Mesendoderm (in vitro differentiated cells): ENCODE data around the gene UGT1A4.

Source experiments
- DNase-seq: peaks from one replicate; pipeline ENCODE4 v3.0.0; 2013
- H2AK5ac ChIP-seq: 2 replicates; pipeline ENCODE4 v1.6.1; 2013; ENCODE audit warnings: low read length, inconsistent platforms
- H2BK120ac ChIP-seq: 2 replicates; pipeline ENCODE4 v1.6.1; 2013; ENCODE audit warnings: low read depth, mild to moderate bottlenecking, low read length, moderate library complexity, mixed read lengths
- H2BK15ac ChIP-seq: replicated peaks from 2 replicates; pipeline ENCODE4 v1.6.1; 2013; ENCODE audit warnings: low read depth, mild to moderate bottlenecking, moderate library complexity
- H2BK5ac ChIP-seq: 2 replicates; pipeline ENCODE4 v1.6.1; 2013; ENCODE audit warnings: low read length, inconsistent platforms
- H3K18ac ChIP-seq: 2 replicates; pipeline ENCODE4 v1.6.1; 2013; ENCODE audit warnings: mild to moderate bottlenecking, low read length, mixed read lengths
- H3K23ac ChIP-seq: one replicate; pipeline ENCODE4 v1.6.1; 2013; ENCODE audit warnings: low read length
- H3K27ac ChIP-seq: 2 replicates; pipeline ENCODE4 v1.5.1; 2013; ENCODE audit warnings: low read depth, mild to moderate bottlenecking, inconsistent platforms, low read length, moderate library complexity
- H3K27me3 ChIP-seq: 2 replicates; pipeline ENCODE4 v1.6.1; 2013; ENCODE audit warnings: low read length, control low read depth, mild to moderate bottlenecking, inconsistent platforms; ENCODE audit not compliant: insufficient read depth, poor library complexity
- H3K36me3 ChIP-seq: 2 replicates; pipeline ENCODE4 v1.6.1; 2013; ENCODE audit warnings: low read length, inconsistent platforms; ENCODE audit not compliant: control insufficient read depth, insufficient read depth
- H3K4ac ChIP-seq: one replicate; pipeline ENCODE4 v1.6.1; 2013; ENCODE audit warnings: low read depth, mild to moderate bottlenecking, low read length, moderate library complexity
- H3K4me1 ChIP-seq: 2 replicates; pipeline ENCODE4 v1.6.1; 2013; ENCODE audit warnings: low read depth, low read length, inconsistent platforms; ENCODE audit not compliant: control insufficient read depth
- H3K4me2 ChIP-seq: 2 replicates; pipeline ENCODE4 v1.6.1; 2013; ENCODE audit warnings: low read length
- H3K4me3 ChIP-seq: 2 replicates; pipeline ENCODE4 v1.5.1; 2013; ENCODE audit warnings: mild to moderate bottlenecking, low read length
- H3K56ac ChIP-seq: one replicate; pipeline ENCODE4 v1.6.1; 2013; ENCODE audit warnings: low read length
- H3K79me1 ChIP-seq: 2 replicates; pipeline ENCODE4 v1.6.1; 2013; ENCODE audit warnings: low read length, inconsistent platforms
- H3K79me2 ChIP-seq: 2 replicates; pipeline ENCODE4 v1.6.1; 2013; ENCODE audit warnings: mild to moderate bottlenecking, low read length; ENCODE audit not compliant: control insufficient read depth, insufficient read depth
- H3K9ac ChIP-seq: 2 replicates; pipeline ENCODE4 v1.6.1; 2013; ENCODE audit warnings: low read length, inconsistent platforms
- H4K5ac ChIP-seq: one replicate; pipeline ENCODE4 v1.6.1; 2013; ENCODE audit warnings: low read length
- H4K8ac ChIP-seq: one replicate; pipeline ENCODE4 v1.6.1; 2013; ENCODE audit warnings: low read depth, mild to moderate bottlenecking, control low read depth, low read length, moderate library complexity
- WGBS: extraction: QIAGEN DNeasy Blood & Tissue Kit; methylation state at CpG from one replicate; pipeline ENCODE4 v1.1.7; 2013; ENCODE audit warnings: low lambda C conversion rate, missing lambda C conversion rate; ENCODE audit not compliant: insufficient coverage; ENCODE audit errors: extremely low coverage; 5-methylcytosine and 5-hydroxymethylcytosine counted together

Gene UGT1A4

GRCh38 chr2:233674995-233675394 is 43.5 kb upstream of the UGT1A4 start:
- H3K18ac ChIP-seq: no peak overlapping the region
- H2AK5ac ChIP-seq: no peak overlapping the region
- no peak overlapping the region for H2BK5ac ChIP-seq
- no peak overlapping the region for H3K4ac ChIP-seq
- H4K5ac ChIP-seq: no peak overlapping the region
- H3K79me2 ChIP-seq: no peaks in the 10 kb centered on the region
- no peak overlapping the region for H3K23ac ChIP-seq
- WGBS: no CpG with 5 or more reads among the region's 4 CpGs
- no peak overlapping the region for H3K56ac ChIP-seq
- H3K36me3 ChIP-seq: no peaks in the 10 kb centered on the region
- H3K79me1 ChIP-seq: no peaks in the 10 kb centered on the region
- H3K27ac ChIP-seq: no peak overlapping the region
- no peak overlapping the region for H4K8ac ChIP-seq
- no peak overlapping the region for H2BK15ac ChIP-seq
- H3K9ac ChIP-seq: no peak overlapping the region
- peak; percentile 8 for DNase-seq
- H2BK120ac ChIP-seq: no peak overlapping the region
- H3K4me2 ChIP-seq: no peak overlapping the region
- no peaks in the 10 kb centered on the region for H3K4me1 ChIP-seq
- H3K4me3 ChIP-seq: no peak overlapping the region
- no peaks in the 10 kb centered on the region for H3K27me3 ChIP-seq

GRCh38 chr2:233676046-233676445 is 42.5 kb upstream of the UGT1A4 start:
- no peaks in the 10 kb centered on the region for H3K27me3 ChIP-seq
- H2AK5ac ChIP-seq: no peak overlapping the region
- no peak overlapping the region for H3K4me2 ChIP-seq
- no peaks in the 10 kb centered on the region for H3K4me1 ChIP-seq
- no peak overlapping the region for H2BK120ac ChIP-seq
- H3K36me3 ChIP-seq: no peaks in the 10 kb centered on the region
- WGBS: no CpG with 5 or more reads among the region's 2 CpGs
- H3K27ac ChIP-seq: no peak overlapping the region
- H4K5ac ChIP-seq: no peak overlapping the region
- H3K18ac ChIP-seq: no peak overlapping the region
- no peak for DNase-seq
- H3K23ac ChIP-seq: no peak overlapping the region
- H2BK5ac ChIP-seq: no peak overlapping the region
- no peak overlapping the region for H3K4me3 ChIP-seq
- no peak overlapping the region for H3K9ac ChIP-seq
- H3K79me2 ChIP-seq: no peaks in the 10 kb centered on the region
- no peak overlapping the region for H3K4ac ChIP-seq
- H3K56ac ChIP-seq: no peak overlapping the region
- no peaks in the 10 kb centered on the region for H3K79me1 ChIP-seq
- no peak overlapping the region for H2BK15ac ChIP-seq
- H4K8ac ChIP-seq: no peak overlapping the region

GRCh38 chr2:233679196-233679595 is 39.3 kb upstream of the UGT1A4 start:
- Histone ChIP-seq H3K79me2 (no peaks in the 10 kb centered on the region), H2BK120ac (no peak overlapping the region), H4K8ac (no peak overlapping the region), H3K27me3 (no peaks in the 10 kb centered on the region), H3K9ac (no peak overlapping the region), H3K18ac (no peak overlapping the region), H3K36me3 (no peaks in the 10 kb centered on the region), H3K79me1 (no peaks in the 10 kb centered on the region), H3K56ac (no peak overlapping the region), H3K4ac (no peak overlapping the region), H3K4me3 (no peak overlapping the region), H3K4me1 (no peaks in the 10 kb centered on the region), H4K5ac (no peak overlapping the region), H3K27ac (no peak overlapping the region), H2BK15ac (no peak overlapping the region), H2AK5ac (no peak overlapping the region), H3K23ac (no peak overlapping the region), H2BK5ac (no peak overlapping the region), H3K4me2 (no peak overlapping the region)
- DNase-seq: no peak
- WGBS: no CpG with 5 or more reads among the region's 4 CpGs

GRCh38 chr2:233680361-233681045 is 38.0 kb upstream of the UGT1A4 start:
- no peak overlapping the region for H3K4me2 ChIP-seq
- no peak overlapping the region for H3K56ac ChIP-seq
- no peak overlapping the region for H3K18ac ChIP-seq
- no peaks in the 10 kb centered on the region for H3K4me1 ChIP-seq
- no peak overlapping the region for H3K23ac ChIP-seq
- DNase-seq: no peak
- H3K36me3 ChIP-seq: no peaks in the 10 kb centered on the region
- H2BK15ac ChIP-seq: no peak overlapping the region
- H3K4me3 ChIP-seq: no peak overlapping the region
- no peak overlapping the region for H2BK120ac ChIP-seq
- H3K79me1 ChIP-seq: no peaks in the 10 kb centered on the region
- no peak overlapping the region for H2BK5ac ChIP-seq
- no peak overlapping the region for H3K27ac ChIP-seq
- H3K4ac ChIP-seq: no peak overlapping the region
- H4K8ac ChIP-seq: no peak overlapping the region
- H3K27me3 ChIP-seq: no peaks in the 10 kb centered on the region
- no peak overlapping the region for H2AK5ac ChIP-seq
- no peak overlapping the region for H4K5ac ChIP-seq
- no peaks in the 10 kb centered on the region for H3K79me2 ChIP-seq
- no CpG with 5 or more reads among the region's 4 CpGs for WGBS
- no peak overlapping the region for H3K9ac ChIP-seq

GRCh38 chr2:233681521-233682099 is 36.9 kb upstream of the UGT1A4 start, which contains the start of gene UGT1A7:
Gene UGT1A7 (plus strand): TSS chr2:233681901. CDS start chr2:233681938, 37 bp downstream.
- H2BK120ac ChIP-seq: no peak within 1 kb of the TSS
- no peaks in the 10 kb centered on the region for H3K36me3 ChIP-seq
- H4K5ac ChIP-seq: no peak within 1 kb of the TSS
- H3K9ac ChIP-seq: no peak within 1 kb of the TSS
- no peak within 1 kb of the TSS for H2AK5ac ChIP-seq
- no peak within 1 kb of the TSS for H3K4me3 ChIP-seq
- no peaks in the 10 kb centered on the region for H3K79me1 ChIP-seq
- no peaks in the 10 kb centered on the region for H3K27me3 ChIP-seq
- no peak within 1 kb of the TSS for H3K4me2 ChIP-seq
- no peak within 1 kb of the TSS for H3K23ac ChIP-seq
- H3K79me2 ChIP-seq: no peaks in the 10 kb centered on the region
- H2BK15ac ChIP-seq: no peak within 1 kb of the TSS
- H4K8ac ChIP-seq: no peak within 1 kb of the TSS
- H3K56ac ChIP-seq: no peak within 1 kb of the TSS
- H3K4ac ChIP-seq: no peak within 1 kb of the TSS
- WGBS: no CpG with 5 or more reads among the region's 5 CpGs
- no peak within 1 kb of the TSS for H3K18ac ChIP-seq
- no peak within 1 kb of the TSS for H3K27ac ChIP-seq
- no peak for DNase-seq
- no peak within 1 kb of the TSS for H2BK5ac ChIP-seq
- no peaks in the 10 kb centered on the region for H3K4me1 ChIP-seq

- H3K4me1 ChIP-seq: no peaks in the 10 kb centered on the region
- no peak overlapping the region for H3K56ac ChIP-seq
- no CpG with 5 or more reads among the region's 1 CpG for WGBS
Measured at GRCh38 chr2:233684640-233685039, 33.9 kb upstream of the UGT1A4 start.

More at GRCh38 chr2:233684640-233685039, 33.9 kb upstream of the UGT1A4 start:
- DNase-seq: no peak
- H3K23ac ChIP-seq: no peak overlapping the region
- H2BK15ac ChIP-seq: no peak overlapping the region
- H2AK5ac ChIP-seq: no peak overlapping the region
- H3K4me3 ChIP-seq: no peak overlapping the region
- no peak overlapping the region for H2BK5ac ChIP-seq
- H3K4me2 ChIP-seq: no peak overlapping the region
- no peak overlapping the region for H4K5ac ChIP-seq
- no peaks in the 10 kb centered on the region for H3K79me1 ChIP-seq
- no peaks in the 10 kb centered on the region for H3K79me2 ChIP-seq
- no peaks in the 10 kb centered on the region for H3K36me3 ChIP-seq
- H3K27me3 ChIP-seq: no peaks in the 10 kb centered on the region
- H4K8ac ChIP-seq: no peak overlapping the region
- H3K9ac ChIP-seq: no peak overlapping the region
- no peak overlapping the region for H2BK120ac ChIP-seq
- H3K18ac ChIP-seq: no peak overlapping the region
- no peak overlapping the region for H3K4ac ChIP-seq
- no peak overlapping the region for H3K27ac ChIP-seq
